Frontal cortex (tissue), 4 donors: ENCODE results near the gene PLIN1. TPM values are rescaled to one million over a fixed set of nuclear protein-coding genes. Genes with fewer than 3 reads are reported as not detected.

Experiments used
- DNase-seq, 2 donors: peaks; one replicate each; pipeline ENCODE4 v3.0.0; 2012; ENCODE audit warnings: low spot score in 2 of 2
- FAIRE-seq: peaks from 2 replicates; lab custom pipeline; 2012; peaks lifted over from hg19 to GRCh38; lab: Jason Lieb, UNC
- small RNA-seq: library from RNA; depleted of rRNA; stranded (forward); fragments of <200 nt; gene quantifications from one replicate; pipeline ENCODE3, GENCODE V24; 2014
- total RNA-seq: library from RNA; depleted of rRNA; stranded (reverse); fragments of >200 nt; gene quantifications from one replicate; pipeline ENCODE4 v1.2.3, GENCODE V29; 2014
- donor health status: control.
- donor health status: control.
- donor health status: control.

Gene PLIN1
- total RNA-seq, 1 donor from 2014 or later: under 0.01 TPM

GRCh38 chr15:89630974-89631901 is 47.9 kb downstream of the PLIN1 start:
- FAIRE-seq: no peak
- DNase-seq: peak in 1 of 2 donors; percentile 24

GRCh38 chr15:89630260-89630659 is 48.9 kb downstream of the PLIN1 start:
- DNase-seq: no peak
- FAIRE-seq: no peak

- FAIRE-seq (no peak), DNase-seq (no peak)
Observed at GRCh38 chr15:89629829-89630228, 49.3 kb downstream of the PLIN1 start.

- DNase-seq (peak; percentile 14 to 24), FAIRE-seq (no peak)
Observed at GRCh38 chr15:89628806-89629715, 50.1 kb downstream of the PLIN1 start.

- no peak for FAIRE-seq
- DNase-seq: peak in 1 of 2 donors; percentile 5
Observed at GRCh38 chr15:89628301-89628700, 50.9 kb downstream of the PLIN1 start.

- FAIRE-seq: no peak
- no peak for DNase-seq
Observed at GRCh38 chr15:89627256-89627970, 51.8 kb downstream of the PLIN1 start.

- no peak for FAIRE-seq
Observed at GRCh38 chr15:89625716-89626115, 53.5 kb downstream of the PLIN1 start.

GRCh38 chr15:89623165-89623564 is 56.0 kb downstream of the PLIN1 start:
- DNase-seq (no peak), FAIRE-seq (no peak)

More at GRCh38 chr15:89625716-89626115, 53.5 kb downstream of the PLIN1 start:
- DNase-seq: no peak

GRCh38 chr15:89621547-89621946 is 57.6 kb downstream of the PLIN1 start:
- no peak for FAIRE-seq
- DNase-seq: no peak

- FAIRE-seq (no peak), DNase-seq (no peak)
Observed at GRCh38 chr15:89616228-89616627, 62.9 kb downstream of the PLIN1 start.

- FAIRE-seq: no peak
Observed at GRCh38 chr15:89615135-89615534, 64.0 kb downstream of the PLIN1 start.

More at GRCh38 chr15:89615135-89615534, 64.0 kb downstream of the PLIN1 start:
- no peak for DNase-seq

Small RNA genes lying within 50 kb of the gene (small RNA-seq; reads per million reads assigned to genes)
- not detected for gene RNU6-132P

Other genes starting within 250 kb of the PLIN1 start
- gene RHCG, start 182.8 kb downstream of the PLIN1 start, total RNA-seq: 4.1 TPM
- gene TICRR, start 103.9 kb downstream of the PLIN1 start, total RNA-seq: 1.2 TPM
- gene KIF7, start 23.9 kb downstream of the PLIN1 start, total RNA-seq: 4.9 TPM
- 12.6 TPM for gene PEX11A, start 11.4 kb upstream of the PLIN1 start, total RNA-seq
- 0.41 TPM for gene WDR93, start 11.4 kb upstream of the PLIN1 start, total RNA-seq
- gene MESP1, start 71.9 kb upstream of the PLIN1 start, total RNA-seq: 2.0 TPM
- gene MESP2, start 97.0 kb upstream of the PLIN1 start, total RNA-seq: not detected
- gene ANPEP, start 135.5 kb upstream of the PLIN1 start, total RNA-seq: 0.82 TPM
- gene AP3S2, start 214.6 kb upstream of the PLIN1 start, total RNA-seq: 40.8 TPM
- 13.5 TPM for gene ARPIN, start 233.6 kb upstream of the PLIN1 start, total RNA-seq